Measurements from ENCODE around the gene SEC24D. TPM values are rescaled to one million over a fixed set of nuclear protein-coding genes. Genes with fewer than 3 reads are reported as not detected.

Gene SEC24D
- total and polyA plus RNA-seq, 5 donors from 2014 or later, result 15.9 to 38.3 (median 16.2) TPM

GRCh38 chr4:118850488-118851173, 14.7 kb upstream of the SEC24D start:
- Mint-ChIP-seq H3K4me1 (peaks cover 19 to 40% (median 25%) of the 10 kb centered on the region in 4 donors), H3K27me3 (peaks cover 5% of the 10 kb centered on the region), H3K4me3 (peak overlapping the region; percentile 88 to 97 (median 94)), H3K36me3 (peaks cover 11% of the 10 kb centered on the region), H3K27ac (peak overlapping the region; percentile 96 to 98 (median 98)), H3K9me3 (peaks cover 0 to 6% (median 2%) of the 10 kb centered on the region in 7 donors)
- Histone ChIP-seq H3K27ac (ENCODE audit: insufficient read depth, low read length, poor library complexity, severe bottlenecking) (peak overlapping the region; percentile 65), H3K4me3 (ENCODE audit: low read depth, low read length) (peak overlapping the region; percentile 94), H3K4me1 (ENCODE audit: control insufficient read depth, insufficient read depth, low read length, poor library complexity, severe bottlenecking) (peaks cover 19% of the 10 kb centered on the region), H3K27me3 (ENCODE audit: control insufficient read depth, insufficient read depth, low read length) (peaks cover 5% of the 10 kb centered on the region), H3K9me3 (ENCODE audit: control insufficient read depth in 2 of 2, low read length in 2 of 2) (no peaks in the 10 kb centered on the region), H3K36me3 (ENCODE audit: control insufficient read depth, insufficient read depth, low read length) (no peaks in the 10 kb centered on the region)
- peak; percentile 36 to 85 (median 59) for DNase-seq
- ATAC-seq (ENCODE audit: low read depth in 2 of 2), result peak; percentile 87 to 94

- ATAC-seq (ENCODE audit: low read depth in 2 of 2) (no peak), DNase-seq (no peak)
- H3K36me3 Mint-ChIP-seq, result peaks cover 11% of the 10 kb centered on the region
- peaks cover 5% of the 10 kb centered on the region for H3K27me3 ChIP-seq (ENCODE audit: control insufficient read depth, insufficient read depth, low read length)
- H3K4me3 Mint-ChIP-seq, result peak overlapping the region; percentile 88 to 97 (median 94)
- peaks cover 18 to 40% (median 25%) of the 10 kb centered on the region in 4 donors for H3K4me1 Mint-ChIP-seq
- H3K36me3 ChIP-seq (ENCODE audit: control insufficient read depth, insufficient read depth, low read length), result no peaks in the 10 kb centered on the region
- peaks cover 5% of the 10 kb centered on the region for H3K27me3 Mint-ChIP-seq
- H3K4me3 ChIP-seq (ENCODE audit: low read depth, low read length), result peak overlapping the region; percentile 94
- peak overlapping the region; percentile 96 to 98 (median 98) for H3K27ac Mint-ChIP-seq
- peaks cover 19% of the 10 kb centered on the region for H3K4me1 ChIP-seq (ENCODE audit: control insufficient read depth, insufficient read depth, low read length, poor library complexity, severe bottlenecking)
- H3K27ac ChIP-seq (ENCODE audit: insufficient read depth, low read length, poor library complexity, severe bottlenecking), result peak overlapping the region; percentile 65
- H3K9me3 Mint-ChIP-seq, result peaks cover 0 to 6% (median 2%) of the 10 kb centered on the region in 7 donors
- no peaks in the 10 kb centered on the region for H3K9me3 ChIP-seq (ENCODE audit: control insufficient read depth in 2 of 2, low read length in 2 of 2)
Measured at GRCh38 chr4:118849867-118850487, 14.1 kb upstream of the SEC24D start.

GRCh38 chr4:118848901-118849300, 13.0 kb upstream of the SEC24D start:
- no peak for ATAC-seq (ENCODE audit: low read depth in 2 of 2)
- H3K9me3 Mint-ChIP-seq, result peaks cover 0 to 6% (median 2%) of the 10 kb centered on the region in 7 donors

GRCh38 chr4:118848242-118848641, 12.3 kb upstream of the SEC24D start:
- Mint-ChIP-seq H3K27ac (no peak overlapping the region), H3K4me3 (no peak overlapping the region), H3K9me3 (peaks cover 0 to 6% (median 2%) of the 10 kb centered on the region in 7 donors), H3K4me1 (peaks cover 17 to 31% (median 21%) of the 10 kb centered on the region in 4 donors), H3K27me3 (peaks cover 5% of the 10 kb centered on the region), H3K36me3 (peaks cover 11% of the 10 kb centered on the region)
- Histone ChIP-seq H3K27me3 (ENCODE audit: control insufficient read depth, insufficient read depth, low read length) (peaks cover 5% of the 10 kb centered on the region), H3K9me3 (ENCODE audit: control insufficient read depth in 2 of 2, low read length in 2 of 2) (no peaks in the 10 kb centered on the region), H3K4me3 (ENCODE audit: low read depth, low read length) (no peak overlapping the region), H3K36me3 (ENCODE audit: control insufficient read depth, insufficient read depth, low read length) (no peaks in the 10 kb centered on the region), H3K4me1 (ENCODE audit: control insufficient read depth, insufficient read depth, low read length, poor library complexity, severe bottlenecking) (peaks cover 19% of the 10 kb centered on the region), H3K27ac (ENCODE audit: insufficient read depth, low read length, poor library complexity, severe bottlenecking) (no peak overlapping the region)
- ATAC-seq (ENCODE audit: low read depth in 2 of 2) (no peak), DNase-seq (no peak)

More at GRCh38 chr4:118848901-118849300, 13.0 kb upstream of the SEC24D start:
- Histone ChIP-seq H3K9me3 (ENCODE audit: control insufficient read depth in 2 of 2, low read length in 2 of 2) (no peaks in the 10 kb centered on the region), H3K27me3 (ENCODE audit: control insufficient read depth, insufficient read depth, low read length) (peaks cover 5% of the 10 kb centered on the region), H3K4me1 (ENCODE audit: control insufficient read depth, insufficient read depth, low read length, poor library complexity, severe bottlenecking) (peaks cover 19% of the 10 kb centered on the region), H3K36me3 (ENCODE audit: control insufficient read depth, insufficient read depth, low read length) (no peaks in the 10 kb centered on the region), H3K4me3 (ENCODE audit: low read depth, low read length) (no peak overlapping the region), H3K27ac (ENCODE audit: insufficient read depth, low read length, poor library complexity, severe bottlenecking) (no peak overlapping the region)
- H3K36me3 Mint-ChIP-seq, result peaks cover 11% of the 10 kb centered on the region
- peaks cover 18 to 38% (median 22%) of the 10 kb centered on the region in 4 donors for H3K4me1 Mint-ChIP-seq
- no peak overlapping the region for H3K4me3 Mint-ChIP-seq
- DNase-seq, result no peak
- no peak overlapping the region for H3K27ac Mint-ChIP-seq
- H3K27me3 Mint-ChIP-seq, result peaks cover 5% of the 10 kb centered on the region

GRCh38 chr4:118846979-118847378, 11.1 kb upstream of the SEC24D start:
- Histone ChIP-seq H3K4me3 (ENCODE audit: low read depth, low read length) (no peak overlapping the region), H3K36me3 (ENCODE audit: control insufficient read depth, insufficient read depth, low read length) (no peaks in the 10 kb centered on the region), H3K4me1 (ENCODE audit: control insufficient read depth, insufficient read depth, low read length, poor library complexity, severe bottlenecking) (peaks cover 16% of the 10 kb centered on the region), H3K9me3 (ENCODE audit: control insufficient read depth in 2 of 2, low read length in 2 of 2) (no peaks in the 10 kb centered on the region), H3K27ac (ENCODE audit: insufficient read depth, low read length, poor library complexity, severe bottlenecking) (no peak overlapping the region), H3K27me3 (ENCODE audit: control insufficient read depth, insufficient read depth, low read length) (peaks cover 5% of the 10 kb centered on the region)
- Mint-ChIP-seq H3K36me3 (peaks cover 6% of the 10 kb centered on the region), H3K27me3 (peaks cover 5% of the 10 kb centered on the region), H3K4me1 (peaks cover 12 to 19% (median 15%) of the 10 kb centered on the region in 4 donors), H3K9me3 (peaks cover 0 to 3% (median 0%) of the 10 kb centered on the region in 7 donors), H3K4me3 (no peak overlapping the region), H3K27ac (no peak overlapping the region)
- DNase-seq, result no peak
- no peak for ATAC-seq (ENCODE audit: low read depth in 2 of 2)

GRCh38 chr4:118845552-118846050, 9.7 kb upstream of the SEC24D start:
- peaks cover 0 to 2% (median 0%) of the 10 kb centered on the region in 7 donors for H3K9me3 Mint-ChIP-seq
- peaks cover 5% of the 10 kb centered on the region for H3K27me3 Mint-ChIP-seq
- no peak for ATAC-seq (ENCODE audit: low read depth in 2 of 2)
- H3K4me3 ChIP-seq (ENCODE audit: low read depth, low read length), result no peak overlapping the region
- H3K27ac ChIP-seq (ENCODE audit: insufficient read depth, low read length, poor library complexity, severe bottlenecking), result no peak overlapping the region
- peaks cover 7% of the 10 kb centered on the region in 4 donors for H3K4me1 Mint-ChIP-seq
- H3K9me3 ChIP-seq (ENCODE audit: control insufficient read depth in 2 of 2, low read length in 2 of 2), result no peaks in the 10 kb centered on the region
- no peak overlapping the region for H3K27ac Mint-ChIP-seq
- H3K36me3 Mint-ChIP-seq, result peaks cover 4% of the 10 kb centered on the region
- no peak for DNase-seq
- H3K36me3 ChIP-seq (ENCODE audit: control insufficient read depth, insufficient read depth, low read length), result no peaks in the 10 kb centered on the region
- H3K4me1 ChIP-seq (ENCODE audit: control insufficient read depth, insufficient read depth, low read length, poor library complexity, severe bottlenecking), result peaks cover 6% of the 10 kb centered on the region
- peaks cover 5% of the 10 kb centered on the region for H3K27me3 ChIP-seq (ENCODE audit: control insufficient read depth, insufficient read depth, low read length)
- no peak overlapping the region for H3K4me3 Mint-ChIP-seq

GRCh38 chr4:118843237-118843636, 7.3 kb upstream of the SEC24D start:
- no peak overlapping the region for H3K4me3 Mint-ChIP-seq
- no peaks in the 10 kb centered on the region for H3K36me3 ChIP-seq (ENCODE audit: control insufficient read depth, insufficient read depth, low read length)
- peaks cover 5% of the 10 kb centered on the region for H3K27me3 Mint-ChIP-seq
- H3K9me3 Mint-ChIP-seq, result peaks cover 0 to 1% (median 0%) of the 10 kb centered on the region in 7 donors
- H3K27ac ChIP-seq (ENCODE audit: insufficient read depth, low read length, poor library complexity, severe bottlenecking), result no peak overlapping the region
- no peaks in the 10 kb centered on the region for H3K4me1 Mint-ChIP-seq
- H3K27ac Mint-ChIP-seq, result no peak overlapping the region
- ATAC-seq (ENCODE audit: low read depth in 2 of 2), result no peak
- H3K9me3 ChIP-seq (ENCODE audit: control insufficient read depth in 2 of 2, low read length in 2 of 2), result no peaks in the 10 kb centered on the region
- no peaks in the 10 kb centered on the region for H3K36me3 Mint-ChIP-seq
- no peak for DNase-seq
- peaks cover 5% of the 10 kb centered on the region for H3K27me3 ChIP-seq (ENCODE audit: control insufficient read depth, insufficient read depth, low read length)
- H3K4me1 ChIP-seq (ENCODE audit: control insufficient read depth, insufficient read depth, low read length, poor library complexity, severe bottlenecking), result no peaks in the 10 kb centered on the region
- H3K4me3 ChIP-seq (ENCODE audit: low read depth, low read length), result no peak overlapping the region
